NCI-H446 treated with DMSO at 0.1 percent for 48 hours (cell line): ENCODE measurements around the gene RGS7.
"Not testable (repeated sequence)": the region's sequence is repeated elsewhere in the genome, so short reads cannot be mapped to it uniquely, and the experiment has no call there.

ENCODE experiments used
- DNase-seq: peaks from one replicate; lab custom pipeline; 2025; lab: John Stamatoyannopoulos, UW

The RGS7 gene

GRCh38 chr1:240829487-240829886 is 527.5 kb downstream of the RGS7 start:
- DNase-seq: no peak

- DNase-seq: no peak
These were observed 529.2 kb downstream of the RGS7 start for GRCh38 chr1:240827786-240828185.

GRCh38 chr1:240824238-240824637 is 532.8 kb downstream of the RGS7 start:
- no peak for DNase-seq

- DNase-seq: no peak
These were observed 533.6 kb downstream of the RGS7 start for GRCh38 chr1:240823357-240823756.

GRCh38 chr1:240821925-240822324 is 535.1 kb downstream of the RGS7 start:
- no peak for DNase-seq

GRCh38 chr1:240820816-240821215 is 536.2 kb downstream of the RGS7 start:
- no peak for DNase-seq

- DNase-seq: no peak
These were observed 540.5 kb downstream of the RGS7 start for GRCh38 chr1:240816472-240816871.

GRCh38 chr1:240813720-240814119 is 543.3 kb downstream of the RGS7 start:
- no peak for DNase-seq

GRCh38 chr1:240811256-240811655 is 545.7 kb downstream of the RGS7 start:
- DNase-seq: no peak

- DNase-seq: no peak
These were observed 548.6 kb downstream of the RGS7 start for GRCh38 chr1:240808381-240808780.

GRCh38 chr1:240806200-240806745 is 550.7 kb downstream of the RGS7 start:
- DNase-seq: no peak

- no peak for DNase-seq
These were observed 552.5 kb downstream of the RGS7 start for GRCh38 chr1:240804475-240804874.

- DNase-seq: no peak
These were observed 553.9 kb downstream of the RGS7 start for GRCh38 chr1:240803151-240803550.

- DNase-seq: no peak
These were observed 554.7 kb downstream of the RGS7 start for GRCh38 chr1:240802271-240802670.

- DNase-seq: no peak
These were observed 555.6 kb downstream of the RGS7 start for GRCh38 chr1:240801442-240801841.

GRCh38 chr1:240800291-240800690 is 556.7 kb downstream of the RGS7 start:
- DNase-seq: no peak

- no peak for DNase-seq
These were observed 560.0 kb downstream of the RGS7 start for GRCh38 chr1:240797050-240797449.

- DNase-seq: no peak
These were observed 562.8 kb downstream of the RGS7 start for GRCh38 chr1:240794046-240794843.

- DNase-seq: no peak
These were observed 564.0 kb downstream of the RGS7 start for GRCh38 chr1:240792915-240793529.

GRCh38 chr1:240790856-240791255 is 566.1 kb downstream of the RGS7 start:
- DNase-seq: no peak

- DNase-seq: no peak
These were observed 570.1 kb downstream of the RGS7 start for GRCh38 chr1:240786880-240787279.

- DNase-seq: no peak
These were observed 572.2 kb downstream of the RGS7 start for GRCh38 chr1:240784776-240785175.

GRCh38 chr1:240783728-240784137 is 573.3 kb downstream of the RGS7 start:
- DNase-seq: not testable (repeated sequence)
